ENCODE data around the gene ALX4.
A peak's percentile ranks its signal among the peaks of the same experiment; 100 is the strongest.

ALX4 gene

GRCh38 chr11:44304091-44305025 is 5.6 kb downstream of the ALX4 start:
- Mint-ChIP-seq H3K4me3 (peak overlapping the region; percentile 80), H3K27ac (no peak overlapping the region)

GRCh38 chr11:44303401-44303938 is 6.5 kb downstream of the ALX4 start:
- no peaks in the 10 kb centered on the region for H3K9me3 Mint-ChIP-seq
- no peak overlapping the region for H3K4me3 Mint-ChIP-seq
- H3K4me1 Mint-ChIP-seq (ENCODE audit: low read depth) = peaks cover 26% of the 10 kb centered on the region
- peaks cover 80% of the 10 kb centered on the region for H3K27me3 Mint-ChIP-seq
- H3K27ac Mint-ChIP-seq = no peak overlapping the region
- H3K36me3 Mint-ChIP-seq (ENCODE audit: low read depth) = no peaks in the 10 kb centered on the region

More at GRCh38 chr11:44304091-44305025, 5.6 kb downstream of the ALX4 start:
- H3K27me3 Mint-ChIP-seq = peaks cover 84% of the 10 kb centered on the region
- no peaks in the 10 kb centered on the region for H3K9me3 Mint-ChIP-seq
- no peaks in the 10 kb centered on the region for H3K36me3 Mint-ChIP-seq (ENCODE audit: low read depth)
- H3K4me1 Mint-ChIP-seq (ENCODE audit: low read depth) = peaks cover 29% of the 10 kb centered on the region

- Mint-ChIP-seq H3K4me1 (ENCODE audit: low read depth) (peaks cover 24% of the 10 kb centered on the region), H3K9me3 (no peaks in the 10 kb centered on the region), H3K27ac (no peak overlapping the region), H3K4me3 (no peak overlapping the region), H3K27me3 (peaks cover 75% of the 10 kb centered on the region), H3K36me3 (ENCODE audit: low read depth) (no peaks in the 10 kb centered on the region)
Observed at GRCh38 chr11:44301564-44302271, 8.2 kb downstream of the ALX4 start.

GRCh38 chr11:44300844-44301563 is 8.9 kb downstream of the ALX4 start:
- no peak overlapping the region for H3K4me3 Mint-ChIP-seq
- peaks cover 20% of the 10 kb centered on the region for H3K4me1 Mint-ChIP-seq (ENCODE audit: low read depth)
- H3K36me3 Mint-ChIP-seq (ENCODE audit: low read depth) = no peaks in the 10 kb centered on the region
- H3K27me3 Mint-ChIP-seq = peaks cover 74% of the 10 kb centered on the region
- H3K9me3 Mint-ChIP-seq = no peaks in the 10 kb centered on the region
- no peak overlapping the region for H3K27ac Mint-ChIP-seq

GRCh38 chr11:44298862-44299261 is 11.1 kb downstream of the ALX4 start:
- Mint-ChIP-seq H3K36me3 (ENCODE audit: low read depth) (no peaks in the 10 kb centered on the region), H3K4me1 (ENCODE audit: low read depth) (no peaks in the 10 kb centered on the region), H3K4me3 (no peak overlapping the region), H3K27ac (no peak overlapping the region), H3K27me3 (peaks cover 60% of the 10 kb centered on the region), H3K9me3 (no peaks in the 10 kb centered on the region)

- Mint-ChIP-seq H3K36me3 (ENCODE audit: low read depth) (no peaks in the 10 kb centered on the region), H3K4me3 (no peak overlapping the region), H3K27ac (no peak overlapping the region), H3K4me1 (ENCODE audit: low read depth) (no peaks in the 10 kb centered on the region), H3K9me3 (no peaks in the 10 kb centered on the region), H3K27me3 (peaks cover 16% of the 10 kb centered on the region)
Observed at GRCh38 chr11:44290208-44290607, 19.7 kb downstream of the ALX4 start.

- Mint-ChIP-seq H3K9me3 (no peaks in the 10 kb centered on the region), H3K27ac (no peak overlapping the region), H3K4me3 (no peak overlapping the region), H3K27me3 (peaks cover 7% of the 10 kb centered on the region), H3K4me1 (ENCODE audit: low read depth) (no peaks in the 10 kb centered on the region), H3K36me3 (ENCODE audit: low read depth) (no peaks in the 10 kb centered on the region)
Observed at GRCh38 chr11:44288133-44288526, 21.8 kb downstream of the ALX4 start.

GRCh38 chr11:44286911-44287310 is 23.0 kb downstream of the ALX4 start:
- peaks cover 7% of the 10 kb centered on the region for H3K27me3 Mint-ChIP-seq
- no peak overlapping the region for H3K27ac Mint-ChIP-seq
- no peak overlapping the region for H3K4me3 Mint-ChIP-seq
- no peaks in the 10 kb centered on the region for H3K9me3 Mint-ChIP-seq
- no peaks in the 10 kb centered on the region for H3K36me3 Mint-ChIP-seq (ENCODE audit: low read depth)
- no peaks in the 10 kb centered on the region for H3K4me1 Mint-ChIP-seq (ENCODE audit: low read depth)

GRCh38 chr11:44286268-44286880 is 23.6 kb downstream of the ALX4 start:
- Mint-ChIP-seq H3K27me3 (peaks cover 7% of the 10 kb centered on the region), H3K36me3 (ENCODE audit: low read depth) (no peaks in the 10 kb centered on the region), H3K4me3 (no peak overlapping the region), H3K27ac (no peak overlapping the region), H3K9me3 (no peaks in the 10 kb centered on the region), H3K4me1 (ENCODE audit: low read depth) (no peaks in the 10 kb centered on the region)

GRCh38 chr11:44285756-44286155 is 24.2 kb downstream of the ALX4 start:
- no peaks in the 10 kb centered on the region for H3K36me3 Mint-ChIP-seq (ENCODE audit: low read depth)
- no peak overlapping the region for H3K4me3 Mint-ChIP-seq
- no peak overlapping the region for H3K27ac Mint-ChIP-seq
- H3K27me3 Mint-ChIP-seq = peaks cover 11% of the 10 kb centered on the region
- no peaks in the 10 kb centered on the region for H3K9me3 Mint-ChIP-seq
- H3K4me1 Mint-ChIP-seq (ENCODE audit: low read depth) = no peaks in the 10 kb centered on the region

- peaks cover 4% of the 10 kb centered on the region for H3K27me3 Mint-ChIP-seq
Observed at GRCh38 chr11:44282620-44283019, 27.3 kb downstream of the ALX4 start.

GRCh38 chr11:44281151-44281550 is 28.8 kb downstream of the ALX4 start:
- Mint-ChIP-seq H3K4me1 (ENCODE audit: low read depth) (no peaks in the 10 kb centered on the region), H3K27me3 (peaks cover 4% of the 10 kb centered on the region), H3K4me3 (no peak overlapping the region), H3K27ac (no peak overlapping the region), H3K9me3 (no peaks in the 10 kb centered on the region), H3K36me3 (ENCODE audit: low read depth) (no peaks in the 10 kb centered on the region)

More at GRCh38 chr11:44282620-44283019, 27.3 kb downstream of the ALX4 start:
- Mint-ChIP-seq H3K36me3 (ENCODE audit: low read depth) (no peaks in the 10 kb centered on the region), H3K27ac (no peak overlapping the region), H3K4me3 (no peak overlapping the region), H3K4me1 (ENCODE audit: low read depth) (no peaks in the 10 kb centered on the region), H3K9me3 (no peaks in the 10 kb centered on the region)

GRCh38 chr11:44280257-44280656 is 29.7 kb downstream of the ALX4 start:
- H3K4me3 Mint-ChIP-seq = no peak overlapping the region
- no peaks in the 10 kb centered on the region for H3K4me1 Mint-ChIP-seq (ENCODE audit: low read depth)
- H3K27me3 Mint-ChIP-seq = peaks cover 4% of the 10 kb centered on the region
- no peaks in the 10 kb centered on the region for H3K9me3 Mint-ChIP-seq
- H3K36me3 Mint-ChIP-seq (ENCODE audit: low read depth) = no peaks in the 10 kb centered on the region
- H3K27ac Mint-ChIP-seq = no peak overlapping the region

GRCh38 chr11:44279483-44279882 is 30.5 kb downstream of the ALX4 start:
- no peak overlapping the region for H3K4me3 Mint-ChIP-seq
- no peaks in the 10 kb centered on the region for H3K4me1 Mint-ChIP-seq (ENCODE audit: low read depth)
- H3K9me3 Mint-ChIP-seq = no peaks in the 10 kb centered on the region
- no peaks in the 10 kb centered on the region for H3K36me3 Mint-ChIP-seq (ENCODE audit: low read depth)
- H3K27ac Mint-ChIP-seq = no peak overlapping the region
- H3K27me3 Mint-ChIP-seq = peaks cover 4% of the 10 kb centered on the region
